H1 (cell line): ENCODE measurements around the gene OPCML. TPM values are rescaled to one million over a fixed set of nuclear protein-coding genes. Genes with fewer than 3 reads are reported as not detected.

Experiments used
- CTCF ChIA-PET: fragments of 300-600 bp; sonication (Branson Sonifier 250); formaldehyde crosslinking; loops from one replicate; lab custom pipeline; 2021; ENCODE audit not compliant: partially characterized antibody; lab: Charles Lee
- POLR2A ChIA-PET: fragments of 300-600 bp; sonication (Branson Sonifier 250); formaldehyde crosslinking; loops from one replicate; lab custom pipeline; 2021; ENCODE audit warnings: inconsistent platforms; ENCODE audit not compliant: partially characterized antibody; lab: Charles Lee
- DNase-seq, 2 experiments: peaks; one replicate each; pipeline versions ENCODE4 v3.0.0 to v3.0.0-alpha.2; 2010 to 2022; ENCODE audit warnings: low spot score in 2 of 2, low read depth in 1 of 2, mixed read lengths in 1 of 2
- FAIRE-seq: peaks from 2 replicates; lab custom pipeline; 2011; peaks lifted over from hg19 to GRCh38; lab: Jason Lieb, UNC
- H2AFZ ChIP-seq: 2 replicates; pipeline ENCODE4 v1.8.1; 2012; ENCODE audit warnings: low read length, inconsistent platforms
- H2AK5ac ChIP-seq: 2 replicates; pipeline ENCODE4 v1.6.1; 2013; ENCODE audit warnings: low read depth, low read length
- H2BK120ac ChIP-seq: replicated peaks from 2 replicates; pipeline ENCODE3; 2013; ENCODE audit warnings: low read depth, low read length, inconsistent platforms
- H2BK12ac ChIP-seq: 2 replicates; pipeline ENCODE4 v1.6.1; 2013; ENCODE audit warnings: low read depth, low read length
- H2BK15ac ChIP-seq: 2 replicates; pipeline ENCODE4 v1.6.1; 2013; ENCODE audit warnings: low read length
- H2BK20ac ChIP-seq: 2 replicates; pipeline ENCODE4 v1.6.1; 2013; ENCODE audit warnings: low read length
- H2BK5ac ChIP-seq: 2 replicates; pipeline ENCODE4 v1.6.1; 2013; ENCODE audit warnings: low read depth, low read length
- H3K14ac ChIP-seq: 2 replicates; pipeline ENCODE4 v1.6.1; 2013; ENCODE audit warnings: inconsistent platforms; ENCODE audit not compliant: insufficient read length
- H3K18ac ChIP-seq: 2 replicates; pipeline ENCODE4 v1.6.1; 2013; ENCODE audit warnings: low read length; ENCODE audit errors: extremely low read depth
- H3K23ac ChIP-seq: 2 replicates; pipeline ENCODE4 v1.6.1; 2013; ENCODE audit warnings: inconsistent platforms; ENCODE audit not compliant: insufficient read length
- H3K23me2 ChIP-seq: 2 replicates; pipeline ENCODE4 v1.6.1; 2013; ENCODE audit warnings: low read depth, low read length
- H3K27ac ChIP-seq: 2 replicates; pipeline ENCODE4 v1.6.1; 2011; ENCODE audit warnings: low read depth, low read length, inconsistent platforms
- H3K27me3 ChIP-seq, 4 experiments: replicated peaks in 1 of 4; 1 replicate in 1 of 4; 2 replicates in 3 of 4; pipeline versions ENCODE4 v1.6.1 to v1.8.1; 2011 to 2013; ENCODE audit warnings: low read length in 3 of 4, mild to moderate bottlenecking in 3 of 4, inconsistent platforms in 2 of 4, mixed read lengths in 2 of 4, moderate library complexity in 1 of 4; ENCODE audit not compliant: control insufficient read depth in 3 of 4, insufficient read depth in 3 of 4; ENCODE audit errors: extremely low read depth in 1 of 4
- H3K36me3 ChIP-seq, 4 experiments: 2 replicates each; pipeline versions ENCODE4 v1.6.1 to v1.8.1; 2011 to 2013; ENCODE audit warnings: mild to moderate bottlenecking in 4 of 4, low read length in 3 of 4, moderate library complexity in 2 of 4, control low read depth in 1 of 4, inconsistent platforms in 1 of 4; ENCODE audit not compliant: insufficient read depth in 4 of 4, control insufficient read depth in 2 of 4
- H3K4ac ChIP-seq: replicated peaks from 2 replicates; pipeline ENCODE3; 2013; ENCODE audit warnings: low read length, low read depth, mixed read lengths, inconsistent platforms; ENCODE audit not compliant: insufficient read length
- H3K4me1 ChIP-seq, 4 experiments: replicated peaks in 1 of 4; 1 replicate in 1 of 4; 2 replicates in 3 of 4; pipeline versions ENCODE4 v1.6.1 to v1.8.1; 2011 to 2013; ENCODE audit warnings: low read length in 3 of 4, inconsistent platforms in 2 of 4, mixed read lengths in 1 of 4; ENCODE audit not compliant: insufficient read depth in 4 of 4, control insufficient read depth in 3 of 4
- H3K4me2 ChIP-seq, 2 experiments: 2 replicates each; pipeline versions ENCODE4 v1.6.1 to v1.8.1; 2011 to 2013; ENCODE audit warnings: low read depth in 2 of 2, low read length in 2 of 2, control low read depth in 1 of 2, inconsistent platforms in 1 of 2, mild to moderate bottlenecking in 1 of 2; ENCODE audit not compliant: insufficient read depth in 1 of 2
- H3K4me3 ChIP-seq, 4 experiments: fragments of 200-600, 300-600 bp in 1 of 4; sonication (generic), shearing (Covaris generic), sonication (Bioruptor Twin) in 1 of 4; 2 replicates each; pipeline versions ENCODE4 v1.5.1 to v1.8.1; 2011 to 2016; ENCODE audit warnings: low read length in 4 of 4, low read depth in 3 of 4, control low read depth in 2 of 4, inconsistent platforms in 2 of 4, mild to moderate bottlenecking in 2 of 4, mixed read lengths in 1 of 4, moderate library complexity in 1 of 4; ENCODE audit not compliant: insufficient read depth in 2 of 4; ENCODE audit errors: extremely low read depth in 1 of 4
- H3K56ac ChIP-seq: replicated peaks from 2 replicates; pipeline ENCODE3; 2013; ENCODE audit warnings: low read depth, mild to moderate bottlenecking, mixed read lengths, low read length, inconsistent platforms; ENCODE audit not compliant: insufficient read length
- H3K79me1 ChIP-seq: 2 replicates; pipeline ENCODE4 v1.6.1; 2013; ENCODE audit warnings: low read depth, low read length, control low read depth
- H3K79me2 ChIP-seq, 2 experiments: 2 replicates each; pipeline versions ENCODE4 v1.6.1 to v1.8.1; 2012 to 2013; ENCODE audit warnings: low read length in 2 of 2, mild to moderate bottlenecking in 2 of 2, inconsistent platforms in 1 of 2; ENCODE audit not compliant: insufficient read depth in 2 of 2, control insufficient read depth in 1 of 2
- H3K9ac ChIP-seq, 4 experiments: replicated peaks in 1 of 4; 1 replicate in 1 of 4; 2 replicates in 3 of 4; pipeline versions ENCODE4 v1.6.1 to v1.8.1; 2011 to 2013; ENCODE audit warnings: low read depth in 3 of 4, low read length in 3 of 4, control low read depth in 2 of 4, mild to moderate bottlenecking in 2 of 4, moderate library complexity in 2 of 4, inconsistent platforms in 1 of 4; ENCODE audit errors: extremely low read depth in 1 of 4
- H3K9me3 ChIP-seq, 2 experiments: 2 replicates each; pipeline versions ENCODE4 v1.6.1 to v1.8.1; 2012 to 2013; ENCODE audit warnings: mild to moderate bottlenecking in 2 of 2, moderate library complexity in 2 of 2, control low read depth in 1 of 2, inconsistent platforms in 1 of 2, low read depth in 1 of 2, low read length in 1 of 2, mixed read lengths in 1 of 2; ENCODE audit not compliant: insufficient read depth in 2 of 2
- H4K20me1 ChIP-seq, 2 experiments: replicated peaks in 1 of 2; 2 replicates each; pipeline versions ENCODE3 to v1.8.1; 2011 to 2013; ENCODE audit warnings: inconsistent platforms in 2 of 2, low read length in 2 of 2, mild to moderate bottlenecking in 1 of 2; ENCODE audit not compliant: insufficient read depth in 2 of 2, control insufficient read depth in 1 of 2
- H4K5ac ChIP-seq: 2 replicates; pipeline ENCODE4 v1.6.1; 2013; ENCODE audit warnings: low read length, low read depth, mixed read lengths, inconsistent platforms; ENCODE audit not compliant: insufficient read length
- H4K8ac ChIP-seq: 2 replicates; pipeline ENCODE4 v1.8.0; 2013; ENCODE audit warnings: mild to moderate bottlenecking, moderate library complexity, low read length, inconsistent platforms; ENCODE audit not compliant: insufficient read depth; ENCODE audit errors: extremely low read depth
- H4K91ac ChIP-seq: replicated peaks from 2 replicates; pipeline ENCODE3; 2013; ENCODE audit warnings: low read length, mixed read lengths, inconsistent platforms; ENCODE audit not compliant: insufficient read length
- ASH2L ChIP-seq: fragments of 200-600, 300-600 bp; sonication (generic); IDR thresholded peaks from one replicate; pipeline ENCODE4 v1.7.1; 2017; ENCODE audit warnings: low read length
- CEBPB ChIP-seq: IDR thresholded peaks from 2 replicates; pipeline ENCODE4 v1.6.1; 2012; ENCODE audit warnings: low read depth, low read length
- CREB1 ChIP-seq: IDR thresholded peaks from 2 replicates; pipeline ENCODE4 v1.6.1; 2012; ENCODE audit warnings: inconsistent platforms
- GABPA ChIP-seq: IDR thresholded peaks from 2 replicates; pipeline ENCODE4 v1.6.1; 2011; ENCODE audit warnings: mild to moderate bottlenecking, low read length, moderate library complexity, borderline replicate concordance; ENCODE audit not compliant: insufficient read depth
- KDM5A ChIP-seq: fragments of 200-600 bp; IDR thresholded peaks from 2 replicates; pipeline ENCODE4 v1.7.1; 2012; ENCODE audit warnings: mild to moderate bottlenecking, low read length, inconsistent platforms, mixed read lengths
- WGBS, 2 experiments: shearing (Covaris generic) in 1 of 2; methylation state at CpG; one replicate each; pipeline versions ENCODE4 v1.1.6 to v1.1.7; 2013 to 2015; ENCODE audit warnings: low lambda C conversion rate in 2 of 2, mixed read lengths in 2 of 2, inconsistent platforms in 1 of 2, low coverage in 1 of 2, missing lambda C conversion rate in 1 of 2; ENCODE audit not compliant: insufficient replicate concordance in 2 of 2, insufficient coverage in 1 of 2, insufficient read length in 1 of 2; ENCODE audit errors: extremely low coverage in 1 of 2, missing lambda C conversion rate in 1 of 2; 5-methylcytosine and 5-hydroxymethylcytosine counted together
- polyA plus RNA-seq, 7 experiments: library from polyadenylated mRNA; depleted of rRNA in 3 of 7; stranded (reverse) in 5 of 7; unstranded in 2 of 7; fragments of >200 nt in 5 of 7; fragments of 200-250 nt in 2 of 7; gene quantifications; 1 replicate in 5 of 7; 2 replicates in 1 of 7; 4 replicates in 1 of 7; pipeline versions ENCODE4 v1.2.1 to v1.2.3, GENCODE V29; 2011 to 2013; ENCODE audit warnings: missing spikeins in 2 of 7, mixed read lengths in 2 of 7
- total RNA-seq: library from RNA; stranded (reverse); fragmentation: NEBNext Ultra II Directional; extraction: Animal tissue kit (Norgen Biotek cat#: 25700); gene quantifications from 2 replicates; pipeline ENCODE4 v1.2.1, GENCODE V29; 2021

The OPCML gene
- total and polyA plus RNA-seq, 2 of the 8 experiments (the other 6 are each of a cell fraction or from before 2014, with no cell fraction given): 2.3 to 3.1 TPM

DNA sequence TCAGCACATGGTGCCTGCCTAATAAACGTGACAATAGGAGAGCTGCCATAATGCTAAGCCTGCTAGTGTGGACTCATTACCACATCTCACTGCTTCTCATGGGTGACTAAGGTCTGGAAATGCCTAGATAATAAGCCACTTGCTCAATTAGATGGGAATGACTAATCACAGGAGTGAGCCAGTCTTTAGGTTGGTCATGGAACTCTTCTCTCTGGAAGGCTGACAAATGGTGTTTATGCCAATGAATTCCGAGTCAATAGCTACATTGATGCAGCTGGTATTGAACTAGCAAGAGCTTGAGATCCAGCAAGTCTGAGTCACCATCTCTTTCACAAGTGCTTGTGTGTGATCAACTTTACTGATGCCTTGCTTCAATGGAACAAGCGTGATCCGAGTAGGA lies 334.9 kb downstream of the OPCML start:
- Histone ChIP-seq H3K4me1 (no peaks in the 10 kb centered on the region), H2BK15ac (no peak overlapping the region), H2BK20ac (no peak overlapping the region), H2AK5ac (no peak overlapping the region), H3K27me3 (no peaks in the 10 kb centered on the region), H4K91ac (no peak overlapping the region), H2AFZ (no peak overlapping the region), H3K4me3 (no peak overlapping the region), H3K79me1 (no peaks in the 10 kb centered on the region), H4K5ac (no peak overlapping the region), H3K4ac (no peak overlapping the region), H2BK12ac (no peak overlapping the region), H3K9me3 (no peaks in the 10 kb centered on the region), H2BK5ac (no peak overlapping the region), H3K79me2 (no peaks in the 10 kb centered on the region), H4K8ac (no peak overlapping the region), H3K56ac (no peak overlapping the region), H3K27ac (no peak overlapping the region), H3K9ac (no peak overlapping the region), H4K20me1 (no peaks in the 10 kb centered on the region), H3K23ac (no peak overlapping the region), H3K23me2 (no peaks in the 10 kb centered on the region), H3K14ac (no peak overlapping the region), H3K36me3 (no peaks in the 10 kb centered on the region), H3K4me2 (no peak overlapping the region), H3K18ac (no peak overlapping the region), H2BK120ac (no peak overlapping the region)
- FAIRE-seq (no peak), DNase-seq (no peak)
- ChIA-PET CTCF (interaction anchor here (1.3 kb wide), 1 partner anchor 63 kb away, joined by 4 read pairs; no protein-coding TSS in a partner anchor), POLR2A (no interaction called here)
- 98% methylated on average over 4 of the region's 4 CpGs; no CpG with 5 or more reads in 1 of the 2 experiments for WGBS, 2 experiments
- TF ChIP-seq KDM5A (no peak), CEBPB (no peak), CREB1 (no peak), ASH2L (no peak), GABPA (no peak)
